Measurements from ENCODE around the gene GNL2.

Gene GNL2

GRCh38 chr1:37595440-37596181 lies at the start of gene GNL2:
Gene GNL2 (minus strand): TSS chr1:37595937. CDS start chr1:37595822, 115 bp downstream.
- DNase-seq: peak; percentile 98

- DNase-seq: no peak
These were observed 45.3 kb upstream of the GNL2 start for GRCh38 chr1:37641059-37641458.

- DNase-seq: no peak
These were observed 40.7 kb upstream of the GNL2 start for GRCh38 chr1:37636435-37636834.

GRCh38 chr1:37634992-37635902 lies 39.5 kb upstream of the GNL2 start:
- no peak for DNase-seq

GRCh38 chr1:37634244-37634991 lies 38.7 kb upstream of the GNL2 start, which contains the start of gene RSPO1:
Gene RSPO1 (minus strand): TSS chr1:37634892. CDS start chr1:37629661, 5,231 bp downstream.
- DNase-seq: no peak

- DNase-seq: no peak
These were observed 38.2 kb upstream of the GNL2 start for GRCh38 chr1:37633938-37634243.

GRCh38 chr1:37633040-37633937 lies 37.6 kb upstream of the GNL2 start:
- no peak for DNase-seq

- no peak for DNase-seq
These were observed 35.3 kb upstream of the GNL2 start for GRCh38 chr1:37631036-37631435.

- DNase-seq: no peak
These were observed 34.8 kb upstream of the GNL2 start for GRCh38 chr1:37630426-37631028.

GRCh38 chr1:37629726-37630425 lies 34.1 kb upstream of the GNL2 start:
- DNase-seq: no peak

GRCh38 chr1:37629008-37629407 lies 33.3 kb upstream of the GNL2 start:
- no peak for DNase-seq

GRCh38 chr1:37628026-37628556 lies 32.4 kb upstream of the GNL2 start:
- no peak for DNase-seq

- DNase-seq: peak; percentile 24
These were observed 26.4 kb upstream of the GNL2 start for GRCh38 chr1:37622131-37622530.

- DNase-seq: no peak
These were observed 25.7 kb upstream of the GNL2 start for GRCh38 chr1:37621326-37621870.

GRCh38 chr1:37620707-37621106 lies 25.0 kb upstream of the GNL2 start:
- no peak for DNase-seq

- no peak for DNase-seq
These were observed 20.6 kb upstream of the GNL2 start for GRCh38 chr1:37616330-37616729.

GRCh38 chr1:37614105-37614504 lies 18.4 kb upstream of the GNL2 start:
- DNase-seq: no peak

- DNase-seq: no peak
These were observed 16.4 kb upstream of the GNL2 start for GRCh38 chr1:37612186-37612585.

- no peak for DNase-seq
These were observed 14.3 kb upstream of the GNL2 start for GRCh38 chr1:37609994-37610393.

GRCh38 chr1:37609002-37609401 lies 13.3 kb upstream of the GNL2 start:
- DNase-seq: no peak

All from hematopoietic multipotent progenitor cell treated with erythropoietin and hydrocortisone succinate and interleukin-3 and kit ligand, for 6 days (in vitro differentiated cells).